CD8-positive, alpha-beta memory T cell (primary cell): ENCODE results near the gene RAP1GAP2. TPM values are rescaled to one million over a fixed set of nuclear protein-coding genes. Genes with fewer than 3 reads are reported as not detected.

Experiments
- CTCF ChIA-PET: fragments of 350-600 bp; sonication (Branson Sonifier 250); formaldehyde crosslinking; loops from one replicate; lab custom pipeline; 2021; ENCODE audit warnings: antibody characterized with exemption; lab: Charles Lee
- POLR2A ChIA-PET: fragments of 350-600 bp; sonication (Branson Sonifier 250); formaldehyde crosslinking; loops from one replicate; lab custom pipeline; 2021; ENCODE audit warnings: antibody characterized with exemption; lab: Charles Lee
- DNase-seq, 5 donors: peaks; one replicate each; pipeline versions ENCODE4 v3.0.0 to v3.0.0-alpha.2; 2020 to 2022; ENCODE audit warnings: mixed read lengths in 1 of 5
- H3K27ac ChIP-seq: one replicate; pipeline ENCODE4 v1.7.0; 2013; ENCODE audit warnings: low read depth, mild to moderate bottlenecking, low read length, moderate library complexity
- H3K27me3 ChIP-seq: 2 replicates; pipeline ENCODE4 v1.7.0; 2013; ENCODE audit warnings: low read length, mild to moderate bottlenecking; ENCODE audit not compliant: insufficient read depth, poor library complexity, severe bottlenecking
- H3K36me3 ChIP-seq: 2 replicates; pipeline ENCODE4 v1.7.0; 2013; ENCODE audit warnings: mild to moderate bottlenecking, low read length, moderate library complexity; ENCODE audit not compliant: insufficient read depth
- H3K4me1 ChIP-seq: 2 replicates; pipeline ENCODE4 v1.7.0; 2013; ENCODE audit warnings: mild to moderate bottlenecking, low read length, moderate library complexity; ENCODE audit not compliant: insufficient read depth
- H3K4me3 ChIP-seq: 2 replicates; pipeline ENCODE4 v1.7.0; 2013; ENCODE audit warnings: mild to moderate bottlenecking, low read length
- H3K9me3 ChIP-seq: 2 replicates; pipeline ENCODE4 v1.7.0; 2013; ENCODE audit warnings: mild to moderate bottlenecking, low read length
- H3K27ac Mint-ChIP-seq, 8 donors: one replicate each; pipeline ENCODE4 v1.8.0; 2020 to 2021; ENCODE audit warnings: mixed read lengths in 8 of 8, mild to moderate bottlenecking in 6 of 8, inconsistent platforms in 3 of 8, moderate library complexity in 3 of 8
- H3K27me3 Mint-ChIP-seq, 2 donors: one replicate each; pipeline ENCODE4 v1.8.0; 2020 to 2021; ENCODE audit warnings: mixed read lengths in 2 of 2, mild to moderate bottlenecking in 1 of 2, moderate library complexity in 1 of 2
- H3K36me3 Mint-ChIP-seq, 3 donors: one replicate each; pipeline ENCODE4 v1.8.0; 2020 to 2021; ENCODE audit warnings: mixed read lengths in 3 of 3, inconsistent platforms in 1 of 3, mild to moderate bottlenecking in 1 of 3
- H3K4me1 Mint-ChIP-seq, 3 donors: one replicate each; pipeline ENCODE4 v1.8.0; 2020 to 2021; ENCODE audit warnings: mixed read lengths in 3 of 3, inconsistent platforms in 1 of 3, mild to moderate bottlenecking in 1 of 3
- H3K4me3 Mint-ChIP-seq, 7 donors: one replicate each; pipeline ENCODE4 v1.8.0; 2020 to 2021; ENCODE audit warnings: mixed read lengths in 7 of 7, mild to moderate bottlenecking in 6 of 7, moderate library complexity in 4 of 7, inconsistent platforms in 2 of 7
- H3K9me3 Mint-ChIP-seq, 5 donors: one replicate each; pipeline ENCODE4 v1.8.0; 2020 to 2022; ENCODE audit warnings: mixed read lengths in 5 of 5, mild to moderate bottlenecking in 3 of 5, moderate library complexity in 2 of 5, inconsistent platforms in 1 of 5
- polyA plus RNA-seq: library from polyadenylated mRNA; unstranded; fragments of 300-500 nt; fragmentation: Illumina TruSeq; gene quantifications from one replicate; pipeline ENCODE4 v1.2.3, GENCODE V29; 2021
- total RNA-seq, 2 experiments: library from RNA; stranded (reverse); gene quantifications; one replicate each; pipeline ENCODE4 v1.2.3, GENCODE V29; 2021

The RAP1GAP2 gene
- total and polyA plus RNA-seq, 3 experiments from 2014 or later, result 1.2 to 6.3 (median 1.4) TPM

DNA sequence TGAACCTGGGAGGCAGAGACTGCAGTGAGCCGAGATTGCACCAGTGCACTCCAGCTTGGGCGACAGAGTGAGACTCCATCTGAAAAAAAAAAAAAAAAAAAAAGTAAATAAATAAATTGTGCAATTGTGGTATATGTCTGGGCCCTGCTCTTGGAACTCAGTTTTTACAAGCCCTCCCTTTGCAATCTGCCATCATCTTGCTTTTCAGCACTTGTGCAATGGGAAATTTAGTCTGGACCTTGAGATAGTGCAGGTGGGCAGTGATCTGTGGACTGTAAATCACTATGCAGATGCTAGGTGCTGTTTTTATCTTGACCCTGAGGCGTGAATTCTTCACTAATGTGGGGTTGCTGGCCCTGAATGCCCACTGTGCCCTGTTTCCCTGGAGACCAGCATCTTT, 6.5 kb upstream of the RAP1GAP2 start:
- H3K27ac ChIP-seq, result no peak overlapping the region
- CTCF ChIA-PET, result interaction anchor here (0.9 to 7.0 kb wide), 9 partner anchors 21 to 141 kb away, joined by 3 to 62 read pairs (median 4); no protein-coding TSS in a partner anchor
- Mint-ChIP-seq H3K4me1 (peaks cover 45 to 52% (median 46%) of the 10 kb centered on the region in 3 donors), H3K4me3 (peak overlapping the region in 1 of 7 donors; percentile 60), H3K36me3 (no peaks in the 10 kb centered on the region), H3K27ac (no peak overlapping the region), H3K27me3 (peaks cover 0 to 1% of the 10 kb centered on the region in 2 donors), H3K9me3 (no peaks in the 10 kb centered on the region)
- H3K4me1 ChIP-seq, result peaks cover 50% of the 10 kb centered on the region
- no peaks in the 10 kb centered on the region for H3K9me3 ChIP-seq
- H3K4me3 ChIP-seq, result no peak overlapping the region
- no peak for DNase-seq
- no peaks in the 10 kb centered on the region for H3K36me3 ChIP-seq
- H3K27me3 ChIP-seq, result no peaks in the 10 kb centered on the region
- POLR2A ChIA-PET, result interaction anchor here (0.6 to 0.7 kb wide), 3 partner anchors 25 to 209 kb away, joined by 3 to 6 read pairs (median 4); no protein-coding TSS in a partner anchor

DNA sequence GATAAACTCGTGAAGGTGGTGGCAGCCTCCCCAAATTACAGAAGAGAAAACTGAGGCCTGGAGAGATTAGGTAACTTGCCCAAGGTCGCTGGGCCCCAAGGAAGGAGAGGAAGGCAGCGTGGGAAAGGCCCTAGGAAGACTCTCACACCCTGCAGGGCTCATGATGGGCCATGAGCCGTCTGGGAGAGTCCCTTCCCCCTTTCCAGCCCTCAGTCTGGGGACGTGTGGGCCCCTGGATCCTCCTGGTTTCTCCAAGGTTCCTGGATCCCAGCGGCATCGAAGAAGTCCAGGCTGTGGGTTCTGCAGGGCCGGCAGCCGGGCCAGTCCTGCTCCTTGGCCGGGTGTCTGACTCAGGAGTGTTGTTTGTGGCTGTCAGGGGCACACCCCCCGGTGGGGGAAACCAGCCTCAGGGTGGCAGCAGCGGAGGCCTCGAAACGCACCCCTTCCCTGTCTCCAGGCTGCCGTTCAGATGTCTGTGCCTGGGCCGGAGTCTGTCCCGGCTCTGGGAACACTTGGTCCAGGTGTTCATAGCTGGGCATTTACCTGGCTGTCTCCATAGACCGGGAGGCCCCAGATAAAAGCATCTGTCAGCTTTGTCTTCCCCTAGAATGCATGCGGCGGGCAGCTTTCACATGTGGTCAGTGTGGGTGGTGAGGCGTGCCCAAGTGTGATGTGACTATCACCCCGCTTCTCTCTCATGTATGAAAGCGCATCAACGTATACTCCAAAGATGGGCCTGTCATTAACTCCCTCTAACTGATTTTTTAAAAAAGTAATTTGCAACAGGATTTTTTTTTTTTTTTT, 3.7 kb upstream of the RAP1GAP2 start:
- DNase-seq, result peak; percentile 57 to 89 (median 79)
- CTCF ChIA-PET, result interaction anchor here (0.9 to 7.0 kb wide), 5 partner anchors 11 to 32 kb away, joined by 3 to 62 read pairs (median 4); no protein-coding TSS in a partner anchor
- Histone ChIP-seq H3K27me3 (no peaks in the 10 kb centered on the region), H3K27ac (no peak overlapping the region), H3K4me1 (peaks cover 61% of the 10 kb centered on the region), H3K4me3 (peak overlapping the region; percentile 29), H3K36me3 (no peaks in the 10 kb centered on the region), H3K9me3 (no peaks in the 10 kb centered on the region)
- H3K36me3 Mint-ChIP-seq, result peaks cover 0 to 5% (median 0%) of the 10 kb centered on the region in 3 donors
- H3K4me3 Mint-ChIP-seq, result peak overlapping the region; percentile 79 to 98 (median 95)
- peaks cover 66 to 77% (median 72%) of the 10 kb centered on the region in 3 donors for H3K4me1 Mint-ChIP-seq
- H3K9me3 Mint-ChIP-seq, result no peaks in the 10 kb centered on the region
- peaks cover 0 to 5% of the 10 kb centered on the region in 2 donors for H3K27me3 Mint-ChIP-seq
- H3K27ac Mint-ChIP-seq, result peak overlapping the region; percentile 36 to 94 (median 85)
- POLR2A ChIA-PET, result interaction anchor here (4.3 kb wide), 1 partner anchor 22 kb away, joined by 54 read pairs; no protein-coding TSS in a partner anchor

DNA sequence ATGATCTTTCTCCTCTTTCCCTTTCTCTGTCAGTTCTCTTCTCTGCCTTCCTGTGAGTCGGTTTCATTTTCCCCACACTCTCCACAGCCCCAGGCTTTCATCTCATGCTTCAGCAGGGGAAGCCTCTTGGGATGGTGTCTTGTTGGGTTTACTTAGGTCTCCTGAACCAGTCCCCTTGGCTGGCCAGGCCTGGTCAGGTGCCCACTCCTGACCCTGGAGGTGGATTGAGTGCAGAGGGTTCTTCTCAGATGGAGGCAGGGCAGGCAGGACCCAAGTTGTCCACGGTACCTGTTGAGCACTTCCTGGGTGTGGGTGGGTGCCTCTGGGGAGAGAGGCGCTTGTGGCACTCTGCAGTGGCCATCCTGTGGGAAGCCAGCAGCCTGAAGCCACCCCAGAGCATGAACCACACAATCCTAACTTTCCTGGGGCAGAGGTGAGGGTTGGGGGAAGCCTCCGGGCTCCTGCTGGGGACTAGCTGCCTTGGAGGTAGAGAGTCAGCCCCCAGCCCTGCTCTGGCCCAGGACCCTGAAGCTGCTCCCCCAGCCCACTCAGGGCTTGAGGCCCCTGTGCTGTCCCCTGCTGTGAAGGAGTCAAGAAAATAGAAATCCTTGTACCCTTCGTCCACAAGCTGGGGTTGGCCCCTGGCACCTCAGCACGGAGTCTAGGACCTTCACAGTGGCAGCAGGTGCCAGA, 2.0 kb upstream of the RAP1GAP2 start:
- Mint-ChIP-seq H3K4me1 (peaks cover 81 to 93% (median 84%) of the 10 kb centered on the region in 3 donors), H3K27me3 (peaks cover 0 to 5% of the 10 kb centered on the region in 2 donors), H3K9me3 (no peaks in the 10 kb centered on the region), H3K4me3 (peak overlapping the region; percentile 79 to 98 (median 95)), H3K27ac (peak overlapping the region in 7 of 8 donors; percentile 31 to 94 (median 78)), H3K36me3 (peaks cover 0 to 9% (median 0%) of the 10 kb centered on the region in 3 donors)
- Histone ChIP-seq H3K36me3 (no peaks in the 10 kb centered on the region), H3K4me3 (peak overlapping the region; percentile 26), H3K9me3 (no peaks in the 10 kb centered on the region), H3K4me1 (peaks cover 69% of the 10 kb centered on the region), H3K27ac (no peak overlapping the region), H3K27me3 (no peaks in the 10 kb centered on the region)
- CTCF ChIA-PET, result interaction anchor here (0.7 to 7.0 kb wide), 6 partner anchors 8 to 34 kb away, joined by 3 to 62 read pairs (median 6); no protein-coding TSS in a partner anchor
- POLR2A ChIA-PET, result interaction anchor here (0.6 to 4.3 kb wide), 2 partner anchors 13 to 21 kb away, joined by 3 to 54 read pairs; no protein-coding TSS in a partner anchor
- DNase-seq, result peak in 1 of 5 donors; percentile 12

DNA sequence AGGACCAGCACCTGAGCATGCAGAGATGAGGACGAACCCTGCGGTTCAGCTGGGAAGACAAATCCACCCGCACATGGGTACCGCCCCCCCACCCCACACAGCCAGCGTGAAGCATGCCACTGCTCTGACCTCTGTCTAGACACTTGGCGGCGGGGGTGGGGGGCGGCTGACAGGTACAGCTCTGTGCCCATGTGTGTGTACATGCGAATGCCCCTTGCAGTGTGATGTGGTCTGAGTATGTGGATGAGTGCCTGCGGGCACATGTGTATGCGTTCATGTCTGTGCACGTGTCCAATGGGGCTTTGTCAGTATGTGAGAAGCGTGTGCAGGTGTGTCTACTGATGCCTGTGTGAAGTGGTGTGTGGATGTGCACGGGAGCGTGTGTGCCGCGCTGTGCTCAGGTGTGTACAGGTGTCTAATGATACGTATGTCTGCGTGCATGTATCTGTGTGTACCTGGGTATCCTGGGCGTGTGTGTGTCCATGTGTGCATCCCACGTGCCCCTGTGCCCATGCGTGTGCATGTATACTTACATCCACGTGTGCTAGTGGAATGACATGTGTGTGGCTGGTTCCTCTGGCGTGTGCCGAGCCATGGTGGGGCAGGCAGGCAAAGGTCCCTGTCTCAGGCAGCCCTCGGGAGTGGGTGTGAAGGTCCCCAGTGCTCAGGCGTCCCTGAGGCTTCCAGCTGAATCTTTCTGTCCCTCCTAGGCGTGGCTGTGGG, 636 bp upstream of the RAP1GAP2 start:
- Histone ChIP-seq H3K9me3 (no peaks in the 10 kb centered on the region), H3K4me1 (peaks cover 67% of the 10 kb centered on the region), H3K27me3 (no peaks in the 10 kb centered on the region), H3K4me3 (peak overlapping the region; percentile 75), H3K27ac (no peak overlapping the region), H3K36me3 (no peaks in the 10 kb centered on the region)
- peak overlapping the region; percentile 94 to 98 (median 96) for H3K4me3 Mint-ChIP-seq
- peaks cover 4 to 20% (median 4%) of the 10 kb centered on the region in 3 donors for H3K36me3 Mint-ChIP-seq
- peaks cover 89 to 99% (median 92%) of the 10 kb centered on the region in 3 donors for H3K4me1 Mint-ChIP-seq
- peak overlapping the region in 7 of 8 donors; percentile 71 to 88 (median 86) for H3K27ac Mint-ChIP-seq
- H3K27me3 Mint-ChIP-seq, result peaks cover 0 to 5% of the 10 kb centered on the region in 2 donors
- POLR2A ChIA-PET, result interaction anchor here (1.3 to 1.4 kb wide), 2 partner anchors 15 to 19 kb away, joined by 5 to 27 read pairs; no protein-coding TSS in a partner anchor
- peak in 2 of 5 donors; percentile 8 to 58 for DNase-seq
- CTCF ChIA-PET, result interaction anchor here (0.8 to 4.9 kb wide), 9 partner anchors 9 to 217 kb away, joined by 3 to 36 read pairs (median 4); no protein-coding TSS in a partner anchor
- no peaks in the 10 kb centered on the region for H3K9me3 Mint-ChIP-seq

- ChIA-PET CTCF (interaction anchor here (0.9 to 4.9 kb wide), 5 partner anchors 8 to 21 kb away, joined by 3 to 36 read pairs (median 9); no protein-coding TSS in a partner anchor), POLR2A (no interaction called here)
- peaks cover 5% of the 10 kb centered on the region for H3K36me3 ChIP-seq
- no peak for DNase-seq
- Mint-ChIP-seq H3K36me3 (peaks cover 8 to 28% (median 9%) of the 10 kb centered on the region in 3 donors), H3K4me3 (peak overlapping the region; percentile 94 to 98 (median 96)), H3K27me3 (peaks cover 0 to 5% of the 10 kb centered on the region in 2 donors), H3K9me3 (no peaks in the 10 kb centered on the region), H3K4me1 (peaks cover 79 to 90% (median 86%) of the 10 kb centered on the region in 3 donors), H3K27ac (peak overlapping the region; percentile 71 to 92 (median 86))
- peak overlapping the region; percentile 75 for H3K4me3 ChIP-seq
- peaks cover 52% of the 10 kb centered on the region for H3K4me1 ChIP-seq
- no peaks in the 10 kb centered on the region for H3K27me3 ChIP-seq
- no peaks in the 10 kb centered on the region for H3K9me3 ChIP-seq
- no peak overlapping the region for H3K27ac ChIP-seq
Observed at GRCh38 chr17:2797226-2797625, 988 bp downstream of the RAP1GAP2 start.

GRCh38 chr17:2797637-2798036, 1.4 kb downstream of the RAP1GAP2 start:
- peaks cover 48% of the 10 kb centered on the region for H3K4me1 ChIP-seq
- H3K4me3 Mint-ChIP-seq, result peak overlapping the region; percentile 94 to 98 (median 96)
- H3K4me1 Mint-ChIP-seq, result peaks cover 76 to 88% (median 83%) of the 10 kb centered on the region in 3 donors
- peaks cover 5% of the 10 kb centered on the region for H3K36me3 ChIP-seq
- H3K27me3 Mint-ChIP-seq, result peaks cover 0 to 5% of the 10 kb centered on the region in 2 donors
- no peaks in the 10 kb centered on the region for H3K9me3 ChIP-seq
- no peak for DNase-seq
- no peaks in the 10 kb centered on the region for H3K9me3 Mint-ChIP-seq
- ChIA-PET POLR2A (no interaction called here), CTCF (interaction anchor here (0.9 to 4.9 kb wide), 3 partner anchors 11 to 21 kb away, joined by 3 to 36 read pairs (median 22); no protein-coding TSS in a partner anchor)
- H3K27me3 ChIP-seq, result no peaks in the 10 kb centered on the region
- peak overlapping the region in 7 of 8 donors; percentile 5 to 92 (median 80) for H3K27ac Mint-ChIP-seq
- peaks cover 10 to 32% (median 11%) of the 10 kb centered on the region in 3 donors for H3K36me3 Mint-ChIP-seq
- no peak overlapping the region for H3K27ac ChIP-seq
- H3K4me3 ChIP-seq, result peak overlapping the region; percentile 75

DNA sequence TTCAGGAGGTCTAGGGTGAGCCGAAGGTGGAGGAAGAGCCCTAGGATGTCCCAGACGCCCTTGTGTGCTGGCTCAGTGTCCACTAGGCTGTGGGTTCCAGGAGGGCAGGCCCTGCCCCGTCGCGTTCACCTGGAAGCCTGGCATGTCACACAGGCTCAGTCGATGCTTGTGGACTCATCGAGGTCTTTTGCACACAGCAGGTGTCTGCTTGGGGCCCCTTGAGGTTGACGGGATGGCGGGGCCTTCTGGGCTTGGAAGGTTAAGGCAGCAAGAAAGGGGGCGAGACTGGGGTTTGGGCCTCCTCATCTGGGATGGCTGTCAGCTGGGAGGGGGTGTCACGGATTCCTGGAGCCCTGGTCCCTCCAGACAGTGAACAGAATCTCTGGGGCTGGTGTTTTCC, 1.9 kb downstream of the RAP1GAP2 start:
- H3K27me3 Mint-ChIP-seq, result peaks cover 0 to 5% of the 10 kb centered on the region in 2 donors
- peak overlapping the region in 6 of 8 donors; percentile 5 to 92 (median 42) for H3K27ac Mint-ChIP-seq
- no peak overlapping the region for H3K27ac ChIP-seq
- H3K4me1 ChIP-seq, result peaks cover 43% of the 10 kb centered on the region
- H3K27me3 ChIP-seq, result no peaks in the 10 kb centered on the region
- ChIA-PET CTCF (interaction anchor here (4.9 kb wide), 1 partner anchor 17 kb away, joined by 36 read pairs; no protein-coding TSS in a partner anchor), POLR2A (no interaction called here)
- H3K4me3 Mint-ChIP-seq, result peak overlapping the region; percentile 94 to 98 (median 96)
- H3K9me3 Mint-ChIP-seq, result no peaks in the 10 kb centered on the region
- H3K4me3 ChIP-seq, result peak overlapping the region; percentile 75
- H3K9me3 ChIP-seq, result no peaks in the 10 kb centered on the region
- no peak for DNase-seq
- H3K36me3 Mint-ChIP-seq, result peaks cover 16 to 37% (median 16%) of the 10 kb centered on the region in 3 donors
- H3K4me1 Mint-ChIP-seq, result peaks cover 76 to 88% (median 83%) of the 10 kb centered on the region in 3 donors
- peaks cover 5% of the 10 kb centered on the region for H3K36me3 ChIP-seq
